ENCODE measurements around the gene RTP5. TPM values are rescaled to one million over a fixed set of nuclear protein-coding genes. Genes with fewer than 3 reads are reported as not detected.

Gene RTP5
- total RNA-seq, 1 donor from 2014 or later, result not detected

- DNase-seq (ENCODE audit: low read depth) (no peak), FAIRE-seq (no peak)
- Histone ChIP-seq H2AFZ (ENCODE audit: low read depth, low read length) (no peak overlapping the region), H3K79me2 (ENCODE audit: insufficient read depth, low read length) (no peaks in the 10 kb centered on the region), H4K20me1 (ENCODE audit: insufficient read depth, low read length) (no peaks in the 10 kb centered on the region), H3K4me1 (ENCODE audit: insufficient read depth, low read length) (no peaks in the 10 kb centered on the region), H3K9ac (ENCODE audit: low read length) (no peak overlapping the region), H3K27me3 (ENCODE audit: insufficient read depth, low read length) (no peaks in the 10 kb centered on the region), H3K27ac (ENCODE audit: low read depth, low read length) (no peak overlapping the region), H3K36me3 (ENCODE audit: insufficient read depth, low read length) (no peaks in the 10 kb centered on the region), H3K4me3 (ENCODE audit: insufficient read depth, low read depth, low read length) (no peak overlapping the region), H3K9me3 (ENCODE audit: insufficient read depth, low read depth, low read length) (no peaks in the 10 kb centered on the region), H3K4me2 (ENCODE audit: low read length) (no peak overlapping the region)
- H3K27me3 Mint-ChIP-seq (ENCODE audit: low read depth, unreplicated experiment), result no peaks in the 10 kb centered on the region
- no peak overlapping the region for H3K27ac Mint-ChIP-seq (ENCODE audit: unreplicated experiment)
- H3K36me3 Mint-ChIP-seq (ENCODE audit: low read depth, unreplicated experiment), result peaks cover 2% of the 10 kb centered on the region
- no peak for TF ChIP-seq EZH2 (IDR thresholded peaks at IDR 0.05; ENCODE audit: insufficient read depth, low read length)
- TF ChIP-seq, protein P1, sequence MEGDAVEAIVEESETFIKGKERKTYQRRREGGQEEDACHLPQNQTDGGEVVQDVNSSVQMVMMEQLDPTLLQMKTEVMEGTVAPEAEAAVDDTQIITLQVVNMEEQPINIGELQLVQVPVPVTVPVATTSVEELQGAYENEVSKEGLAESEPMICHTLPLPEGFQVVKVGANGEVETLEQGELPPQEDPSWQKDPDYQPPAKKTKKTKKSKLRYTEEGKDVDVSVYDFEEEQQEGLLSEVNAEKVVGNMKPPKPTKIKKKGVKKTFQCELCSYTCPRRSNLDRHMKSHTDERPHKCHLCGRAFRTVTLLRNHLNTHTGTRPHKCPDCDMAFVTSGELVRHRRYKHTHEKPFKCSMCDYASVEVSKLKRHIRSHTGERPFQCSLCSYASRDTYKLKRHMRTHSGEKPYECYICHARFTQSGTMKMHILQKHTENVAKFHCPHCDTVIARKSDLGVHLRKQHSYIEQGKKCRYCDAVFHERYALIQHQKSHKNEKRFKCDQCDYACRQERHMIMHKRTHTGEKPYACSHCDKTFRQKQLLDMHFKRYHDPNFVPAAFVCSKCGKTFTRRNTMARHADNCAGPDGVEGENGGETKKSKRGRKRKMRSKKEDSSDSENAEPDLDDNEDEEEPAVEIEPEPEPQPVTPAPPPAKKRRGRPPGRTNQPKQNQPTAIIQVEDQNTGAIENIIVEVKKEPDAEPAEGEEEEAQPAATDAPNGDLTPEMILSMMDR (IDR thresholded peaks at IDR 0.05; ENCODE audit: insufficient read depth, low read depth, low read length), result no peak
- H3K4me1 Mint-ChIP-seq (ENCODE audit: low read depth, unreplicated experiment), result peaks cover 10% of the 10 kb centered on the region
- H3K4me3 Mint-ChIP-seq (ENCODE audit: unreplicated experiment), result no peak overlapping the region
- H3K9me3 Mint-ChIP-seq (ENCODE audit: unreplicated experiment), result peaks cover 4% of the 10 kb centered on the region
These were observed 24.6 kb downstream of the RTP5 start for GRCh38 chr2:241894056-241894641.

DNA sequence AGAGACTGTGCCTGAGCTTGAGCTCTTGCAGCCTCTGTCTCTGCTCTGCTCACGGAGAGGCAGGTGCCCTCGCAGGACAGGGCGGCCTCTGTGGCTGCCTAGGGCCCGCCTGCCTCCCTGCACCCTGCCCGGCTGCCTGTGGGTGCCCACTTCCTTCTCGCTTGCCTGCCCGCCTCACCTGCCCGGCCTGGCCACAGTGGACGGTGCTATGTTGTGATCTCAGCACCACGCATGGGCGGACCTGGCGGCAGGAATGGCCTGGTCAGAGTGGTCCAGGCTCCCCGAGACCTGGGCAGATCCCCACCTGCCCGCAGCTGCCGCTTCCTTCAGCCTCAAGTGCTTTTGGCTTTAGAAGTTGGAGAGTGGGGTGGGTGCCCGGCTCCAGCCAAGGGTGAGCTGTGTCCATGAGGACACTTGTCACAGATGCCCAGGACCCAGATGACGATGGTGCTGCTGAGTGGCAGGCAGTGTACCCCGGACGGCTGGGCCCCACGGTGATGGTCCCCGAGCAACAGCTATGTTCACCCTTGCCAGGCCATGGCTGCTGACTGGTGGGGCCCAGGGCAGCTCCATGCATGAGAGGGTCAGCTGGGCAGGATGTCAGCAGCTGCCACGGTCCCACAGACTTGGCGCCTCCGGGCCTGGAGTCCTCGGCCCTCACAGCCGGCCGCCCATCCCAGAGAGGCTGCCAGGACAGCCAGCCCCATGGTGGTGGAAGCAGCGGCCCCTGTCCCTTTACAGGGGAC, 25.3 kb downstream of the RTP5 start:
- Mint-ChIP-seq H3K9me3 (ENCODE audit: unreplicated experiment) (no peaks in the 10 kb centered on the region), H3K27me3 (ENCODE audit: low read depth, unreplicated experiment) (peaks cover 4% of the 10 kb centered on the region), H3K27ac (ENCODE audit: unreplicated experiment) (no peak overlapping the region), H3K4me3 (ENCODE audit: unreplicated experiment) (no peak overlapping the region), H3K4me1 (ENCODE audit: low read depth, unreplicated experiment) (peaks cover 17% of the 10 kb centered on the region), H3K36me3 (ENCODE audit: low read depth, unreplicated experiment) (peaks cover 2% of the 10 kb centered on the region)
- Histone ChIP-seq H3K4me2 (ENCODE audit: low read length) (no peak overlapping the region), H3K27me3 (ENCODE audit: insufficient read depth, low read length) (no peaks in the 10 kb centered on the region), H3K27ac (ENCODE audit: low read depth, low read length) (no peak overlapping the region), H3K9me3 (ENCODE audit: insufficient read depth, low read depth, low read length) (no peaks in the 10 kb centered on the region), H2AFZ (ENCODE audit: low read depth, low read length) (no peak overlapping the region), H3K9ac (ENCODE audit: low read length) (no peak overlapping the region), H3K36me3 (ENCODE audit: insufficient read depth, low read length) (no peaks in the 10 kb centered on the region), H4K20me1 (ENCODE audit: insufficient read depth, low read length) (no peaks in the 10 kb centered on the region), H3K79me2 (ENCODE audit: insufficient read depth, low read length) (no peaks in the 10 kb centered on the region), H3K4me3 (ENCODE audit: insufficient read depth, low read depth, low read length) (no peak overlapping the region), H3K4me1 (ENCODE audit: insufficient read depth, low read length) (no peaks in the 10 kb centered on the region)
- no peak for TF ChIP-seq EZH2 (IDR thresholded peaks at IDR 0.05; ENCODE audit: insufficient read depth, low read length)
- TF ChIP-seq, protein P1 (IDR thresholded peaks at IDR 0.05; ENCODE audit: insufficient read depth, low read depth, low read length), result no peak
- DNase-seq (ENCODE audit: low read depth) (no peak), FAIRE-seq (no peak)

GRCh38 chr2:241895427-241895711, 25.8 kb downstream of the RTP5 start:
- Histone ChIP-seq H3K27me3 (ENCODE audit: insufficient read depth, low read length) (no peaks in the 10 kb centered on the region), H4K20me1 (ENCODE audit: insufficient read depth, low read length) (no peaks in the 10 kb centered on the region), H3K9ac (ENCODE audit: low read length) (no peak overlapping the region), H3K36me3 (ENCODE audit: insufficient read depth, low read length) (no peaks in the 10 kb centered on the region), H3K79me2 (ENCODE audit: insufficient read depth, low read length) (no peaks in the 10 kb centered on the region), H2AFZ (ENCODE audit: low read depth, low read length) (no peak overlapping the region), H3K4me2 (ENCODE audit: low read length) (no peak overlapping the region), H3K27ac (ENCODE audit: low read depth, low read length) (no peak overlapping the region), H3K4me3 (ENCODE audit: insufficient read depth, low read depth, low read length) (no peak overlapping the region), H3K4me1 (ENCODE audit: insufficient read depth, low read length) (no peaks in the 10 kb centered on the region), H3K9me3 (ENCODE audit: insufficient read depth, low read depth, low read length) (no peaks in the 10 kb centered on the region)
- no peak overlapping the region for H3K27ac Mint-ChIP-seq (ENCODE audit: unreplicated experiment)
- no peaks in the 10 kb centered on the region for H3K9me3 Mint-ChIP-seq (ENCODE audit: unreplicated experiment)
- H3K4me1 Mint-ChIP-seq (ENCODE audit: low read depth, unreplicated experiment), result peaks cover 17% of the 10 kb centered on the region
- TF ChIP-seq, protein P1 (IDR thresholded peaks at IDR 0.05; ENCODE audit: insufficient read depth, low read depth, low read length), result no peak
- TF ChIP-seq EZH2 (IDR thresholded peaks at IDR 0.05; ENCODE audit: insufficient read depth, low read length), result no peak
- H3K36me3 Mint-ChIP-seq (ENCODE audit: low read depth, unreplicated experiment), result peaks cover 2% of the 10 kb centered on the region
- no peak overlapping the region for H3K4me3 Mint-ChIP-seq (ENCODE audit: unreplicated experiment)
- FAIRE-seq (no peak), DNase-seq (ENCODE audit: low read depth) (no peak)
- H3K27me3 Mint-ChIP-seq (ENCODE audit: low read depth, unreplicated experiment), result peaks cover 4% of the 10 kb centered on the region
